ENCODE data around the gene SH3D19.
"Not testable (repeated sequence)": the region's sequence is repeated elsewhere in the genome, so short reads cannot be mapped to it uniquely, and the experiment has no call there.

SH3D19 gene

DNA sequence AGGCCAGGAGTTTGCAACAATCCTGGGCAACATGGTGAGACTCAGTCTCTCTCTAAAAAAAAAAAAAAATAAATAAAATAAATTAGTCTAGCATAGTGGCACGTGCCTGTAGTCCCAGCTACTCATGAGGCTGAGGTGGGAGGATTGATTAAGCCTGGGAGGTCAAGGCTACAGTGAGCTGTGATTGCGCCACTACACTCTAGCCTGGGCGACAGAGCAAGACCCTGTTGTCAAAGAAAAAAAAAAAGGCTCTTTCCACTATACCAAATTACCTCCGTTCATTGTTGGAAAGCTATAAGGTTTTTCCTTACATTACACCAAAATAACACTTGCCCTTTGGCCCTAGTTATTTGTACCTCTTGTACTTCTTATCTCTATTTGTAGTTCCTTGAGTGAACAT lies 58.3 kb downstream of the SH3D19 start:
- no peak for DNase-seq

DNA sequence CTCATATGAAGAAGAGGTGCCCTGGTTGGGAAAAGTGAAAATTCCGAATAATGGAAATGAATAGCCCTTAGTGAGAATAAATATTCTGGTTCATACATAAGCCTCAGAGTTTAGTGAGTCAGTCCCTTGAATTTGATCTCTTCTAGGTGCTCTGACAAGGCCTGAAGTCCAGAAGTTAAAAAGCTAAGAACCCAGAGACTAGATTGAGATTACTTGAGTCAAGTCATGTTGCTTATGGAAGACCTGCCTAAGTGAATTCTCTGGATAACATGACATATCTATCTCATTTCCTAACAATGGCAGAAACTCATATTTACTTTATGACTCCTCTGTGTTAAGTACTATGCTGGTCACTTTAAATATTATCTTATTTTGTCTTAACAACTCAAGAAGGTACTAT lies 58.9 kb downstream of the SH3D19 start:
- no peak for DNase-seq

DNA sequence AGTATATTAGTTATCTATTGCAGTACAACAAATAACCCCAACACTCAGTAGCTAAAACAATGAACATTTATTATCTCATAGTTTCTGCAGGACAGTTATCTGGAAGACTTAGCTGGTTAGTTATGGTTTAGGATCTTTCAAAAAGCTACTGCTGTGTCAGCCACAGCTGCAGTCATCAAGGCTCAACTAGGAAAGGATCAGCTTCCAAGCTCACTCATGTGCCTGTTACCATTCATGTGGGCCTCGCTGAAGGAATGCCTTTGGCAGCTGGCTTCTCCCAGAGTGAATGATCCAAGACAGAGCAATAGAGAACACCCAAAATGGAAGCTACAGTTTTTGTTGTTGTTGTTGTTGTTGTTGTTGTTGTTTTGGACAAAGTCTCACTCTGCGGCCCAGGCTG lies 62.0 kb downstream of the SH3D19 start:
- DNase-seq, result no peak

DNA sequence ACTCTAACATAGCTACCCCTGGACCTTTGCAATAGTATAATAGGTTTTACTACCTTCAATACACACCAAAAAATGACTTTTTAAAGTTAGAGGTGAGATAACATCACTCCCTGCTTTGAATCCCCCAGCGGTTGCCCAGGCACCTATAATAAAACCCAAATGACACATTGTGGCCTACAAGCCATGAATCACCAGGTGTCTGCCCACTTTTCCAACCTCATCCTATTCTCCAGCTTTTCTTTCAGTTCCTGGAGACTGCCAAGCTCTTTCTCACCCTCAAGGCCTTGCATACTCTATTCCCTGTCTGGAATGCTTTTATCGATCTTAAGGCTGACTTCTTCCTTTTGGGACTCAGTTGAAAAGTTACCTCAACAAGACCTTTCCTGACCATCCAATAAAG lies 64.9 kb downstream of the SH3D19 start:
- DNase-seq, result no peak

DNA sequence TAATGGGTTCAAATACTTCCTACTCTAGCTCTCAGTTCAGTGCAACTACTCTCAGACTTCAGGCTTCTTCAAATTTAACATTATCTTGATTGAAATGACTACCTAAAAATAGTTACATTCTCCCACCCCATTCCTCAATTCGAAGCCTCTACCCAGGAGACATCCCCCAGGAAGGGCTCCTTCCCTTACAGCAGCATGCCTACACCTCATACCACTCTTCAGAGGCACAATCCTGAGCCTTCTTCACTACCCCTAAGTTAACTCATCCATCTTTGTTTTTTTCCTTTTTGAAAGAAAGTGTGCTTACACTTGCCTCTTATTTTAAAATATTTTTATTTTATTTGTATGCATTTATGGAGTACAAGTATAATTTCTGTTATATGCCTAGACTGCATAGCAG lies 65.7 kb downstream of the SH3D19 start:
- DNase-seq, result no peak

DNA sequence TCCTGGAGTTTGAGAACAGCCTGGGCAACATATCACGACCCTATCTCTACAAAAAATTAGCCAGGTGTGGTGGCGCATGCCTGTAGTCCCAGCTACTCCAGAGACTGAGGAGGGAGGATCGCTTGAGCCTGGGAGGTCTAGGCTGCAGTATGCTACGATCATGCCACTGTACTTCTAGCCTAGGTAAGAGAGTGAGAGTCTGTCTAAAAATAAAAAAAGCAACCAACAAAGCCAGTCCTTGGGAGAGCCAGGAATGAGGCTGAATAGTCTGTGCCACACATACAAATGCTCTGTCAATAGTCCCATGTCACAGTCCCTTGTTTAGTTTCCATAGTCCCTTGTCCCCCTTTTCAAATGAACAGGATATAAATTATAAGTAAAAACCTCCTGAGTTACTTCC lies 67.7 kb downstream of the SH3D19 start:
- DNase-seq, result no peak

DNA sequence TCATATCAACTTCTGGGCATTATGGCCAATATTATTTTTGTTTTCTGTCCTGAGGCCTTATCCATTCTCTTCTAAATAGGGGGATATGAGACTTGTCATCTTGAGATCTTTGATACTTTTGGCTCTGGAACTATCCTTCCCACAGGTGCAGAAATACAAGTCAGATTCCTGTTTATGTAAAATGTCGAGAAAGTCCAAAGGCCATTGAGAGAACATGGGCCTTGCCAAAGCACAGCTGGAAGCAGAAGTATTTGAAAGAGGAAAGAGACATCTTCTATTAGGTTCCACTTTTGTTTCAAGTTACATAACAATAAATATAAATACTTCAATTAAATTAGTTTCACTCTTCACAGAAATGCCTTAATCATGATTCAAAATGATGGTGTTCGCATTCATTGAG lies 69.3 kb downstream of the SH3D19 start:
- no peak for DNase-seq

DNA sequence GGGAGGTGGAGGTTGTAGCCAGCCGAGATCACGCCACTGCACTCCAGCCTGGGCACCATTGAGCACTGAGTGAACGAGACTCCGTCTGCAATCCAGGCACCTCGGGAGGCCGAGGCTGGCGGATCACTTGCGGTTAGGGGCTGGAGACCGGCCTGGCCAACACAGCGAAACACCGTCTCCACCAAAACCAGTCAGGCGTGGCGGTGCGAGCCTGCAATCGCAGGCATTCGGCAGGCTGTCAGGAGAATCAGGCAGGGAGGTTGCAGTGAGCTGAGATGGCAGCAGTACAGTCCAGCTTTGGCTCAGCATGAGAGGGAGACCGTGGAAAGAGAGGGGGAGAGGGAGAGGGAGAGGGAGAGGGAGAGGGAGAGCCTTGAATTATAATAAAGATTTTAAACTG lies 69.7 kb downstream of the SH3D19 start:
- not testable (repeated sequence) for DNase-seq

DNA sequence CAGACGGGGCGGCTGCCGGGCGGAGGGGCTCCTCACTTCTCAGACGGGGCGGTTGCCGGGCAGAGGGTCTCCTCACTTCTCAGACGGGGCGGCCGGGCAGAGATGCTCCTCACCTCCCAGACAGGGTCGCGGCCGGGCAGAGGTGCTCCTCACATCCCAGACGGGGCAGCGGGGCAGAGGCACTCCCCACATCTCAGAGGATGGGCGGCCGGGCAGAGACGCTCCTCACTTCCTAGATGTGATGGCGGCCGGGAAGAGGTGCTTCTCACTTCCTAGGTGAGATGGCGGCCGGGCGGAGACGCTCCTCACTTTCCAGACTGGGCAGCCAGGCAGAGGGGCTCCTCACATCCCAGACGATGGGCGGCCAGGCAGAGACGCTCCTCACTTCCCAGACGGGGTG lies 70.2 kb downstream of the SH3D19 start:
- DNase-seq, result not testable (repeated sequence)

DNA sequence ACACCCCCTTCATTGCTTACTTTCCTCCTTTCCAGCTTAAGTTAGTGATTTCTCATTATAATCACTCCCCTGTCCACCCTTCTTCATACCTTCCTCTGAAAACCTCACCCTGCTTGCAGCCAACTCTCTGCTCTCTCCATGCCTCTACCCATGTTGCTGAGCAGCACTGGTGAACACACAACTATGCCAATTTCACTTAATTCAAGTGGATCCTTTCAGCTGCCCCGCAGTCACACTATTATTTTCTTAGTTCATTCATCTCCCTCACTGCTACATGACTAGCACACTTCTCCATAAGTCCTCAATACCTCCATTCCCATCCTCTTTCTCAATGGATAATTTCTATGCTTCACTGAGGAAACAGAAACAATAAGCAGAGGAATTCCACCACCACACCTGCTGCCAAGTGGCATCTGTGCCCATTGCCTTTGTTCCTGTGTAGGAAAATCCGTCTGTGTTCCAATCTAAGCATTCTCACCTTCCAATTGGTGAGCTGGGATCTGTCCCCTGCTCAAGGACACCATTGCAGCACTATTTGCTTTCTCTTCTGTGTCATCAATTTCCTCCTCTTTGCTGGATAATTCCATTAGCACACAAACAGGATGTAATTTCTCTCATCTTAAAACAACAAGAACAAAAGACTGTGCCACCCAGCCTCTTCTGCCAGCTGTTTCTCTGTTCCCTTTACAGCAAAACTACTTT lies 73.7 kb downstream of the SH3D19 start:
- DNase-seq, result no peak

DNA sequence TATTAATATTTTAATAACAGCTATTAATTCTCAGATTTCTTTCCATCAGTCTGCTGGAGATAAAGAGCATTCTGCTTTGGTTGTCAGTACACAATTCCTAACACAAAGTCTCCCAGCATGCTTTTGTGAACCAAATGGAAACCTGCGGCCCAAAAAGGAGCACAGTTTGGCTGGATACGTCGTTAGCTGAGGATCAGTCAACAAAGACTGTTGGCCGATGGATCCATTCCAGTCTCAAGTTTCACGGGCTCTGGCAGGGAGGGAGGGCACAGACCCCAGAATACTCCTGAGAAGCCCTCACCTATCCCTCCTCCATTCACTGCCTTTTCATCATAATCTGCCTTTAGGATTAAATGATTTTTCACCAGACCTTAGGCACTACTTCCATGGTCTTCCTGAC lies 74.7 kb downstream of the SH3D19 start:
- DNase-seq, result no peak

DNA sequence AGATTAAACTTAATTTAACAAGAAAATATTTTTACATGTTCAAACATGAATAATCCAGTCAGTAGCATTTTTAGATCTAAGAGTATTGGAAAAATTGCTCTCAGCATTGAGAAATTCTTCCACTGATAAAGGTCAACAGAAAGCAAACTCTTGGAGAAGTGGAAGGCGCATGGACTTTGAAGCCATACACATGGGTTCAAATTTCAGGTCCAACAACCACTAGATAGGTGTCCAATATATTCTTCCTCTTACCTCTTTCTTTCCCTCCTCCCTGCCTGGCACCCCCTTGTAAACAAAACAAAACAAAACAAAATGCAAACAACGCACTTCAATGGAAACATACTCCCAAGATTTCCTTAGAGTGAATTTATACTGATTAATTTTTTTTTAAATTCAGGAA lies 76.9 kb downstream of the SH3D19 start:
- DNase-seq, result no peak

DNA sequence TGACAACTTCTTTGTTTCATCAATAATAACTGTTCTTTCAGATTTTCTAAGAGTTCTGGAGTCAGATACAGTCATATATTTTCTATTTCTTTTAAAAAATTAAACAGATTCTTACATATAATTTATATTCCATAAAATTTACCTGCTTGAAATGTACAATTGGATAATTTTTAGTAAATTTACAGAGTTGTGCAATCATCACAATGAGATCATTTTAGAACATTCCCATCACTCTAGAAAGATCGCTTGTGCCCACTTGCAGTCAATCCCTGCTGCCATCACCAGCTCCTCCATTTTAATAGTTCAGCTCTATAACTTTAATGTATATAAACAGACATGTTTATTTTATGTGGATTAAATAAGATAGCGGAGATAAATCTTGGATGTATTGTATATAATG lies 78.0 kb downstream of the SH3D19 start:
- DNase-seq, result no peak

DNA sequence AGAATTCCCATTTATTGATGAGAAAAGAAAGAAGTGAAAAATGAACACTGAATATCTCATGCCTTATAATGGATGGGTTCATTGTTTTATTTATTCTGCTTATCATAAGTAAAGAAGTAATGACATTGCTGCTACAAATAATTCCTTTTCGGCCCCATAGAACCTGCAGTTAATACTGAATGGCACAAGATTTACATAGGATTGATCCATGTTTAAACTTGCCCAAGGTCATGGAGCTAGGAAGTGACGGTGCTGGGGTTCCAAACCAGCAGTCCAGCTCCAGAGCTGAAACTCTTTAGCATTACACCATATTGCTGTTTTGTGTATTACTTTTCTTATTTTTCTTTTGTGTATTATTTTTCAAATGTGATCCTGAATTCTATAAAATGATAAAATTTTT lies 78.7 kb downstream of the SH3D19 start:
- no peak for DNase-seq

DNA sequence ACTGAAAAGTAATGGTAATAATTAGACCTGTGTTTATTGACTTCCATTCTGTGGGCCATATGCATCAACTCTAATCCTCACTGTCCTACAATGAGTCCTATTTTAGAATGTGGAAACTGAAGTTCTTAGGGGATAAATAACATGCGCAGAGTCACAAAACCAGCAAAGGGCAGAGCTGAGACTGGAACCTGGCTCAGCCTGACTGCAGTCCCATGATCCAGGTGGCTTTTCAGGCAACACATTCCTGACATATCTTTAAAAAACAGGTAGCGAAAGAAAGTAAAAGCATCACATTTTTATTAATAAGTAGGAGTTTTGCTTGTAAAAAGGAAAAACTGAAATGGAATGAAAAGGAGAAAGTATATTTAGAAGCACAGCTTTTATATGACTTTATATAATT lies 83.1 kb downstream of the SH3D19 start:
- no peak for DNase-seq

DNA sequence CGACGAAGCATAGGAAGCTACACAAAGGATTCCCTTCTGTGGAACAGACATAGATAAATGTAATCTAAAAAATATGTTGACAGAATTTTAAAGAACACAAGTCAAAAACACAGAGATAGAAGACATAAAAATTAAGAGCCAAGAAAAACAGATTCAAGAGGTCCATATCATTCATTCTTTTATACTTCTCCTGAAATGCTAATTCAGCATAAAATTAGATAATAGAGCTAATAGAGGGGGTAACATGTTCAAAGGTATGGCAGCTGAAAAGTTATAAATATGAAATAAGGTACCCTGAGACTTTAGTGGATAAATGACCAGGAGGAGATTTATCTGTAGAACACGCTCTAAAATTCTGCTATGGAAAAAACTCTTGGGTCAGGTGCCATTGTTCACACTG lies 85.8 kb downstream of the SH3D19 start:
- DNase-seq, result no peak

DNA sequence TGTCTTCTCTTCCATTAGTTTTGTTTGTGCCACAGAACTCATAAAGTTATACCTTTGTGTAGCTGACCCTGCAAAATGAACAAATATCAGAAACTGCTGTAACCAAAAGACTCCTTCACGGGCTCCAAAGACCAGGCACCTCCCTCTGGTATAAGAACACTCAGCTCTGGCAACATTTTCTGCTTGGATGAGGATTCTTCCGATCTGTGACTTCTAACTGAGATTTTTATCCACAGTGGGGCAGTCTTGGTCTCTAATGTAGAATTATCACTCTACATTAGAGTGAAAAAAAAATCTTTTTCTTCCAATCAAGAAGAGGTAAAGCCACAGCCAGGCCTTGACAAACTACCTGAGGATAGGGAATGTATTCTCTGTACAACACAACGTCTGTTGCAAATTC lies 86.9 kb downstream of the SH3D19 start:
- no peak for DNase-seq

DNA sequence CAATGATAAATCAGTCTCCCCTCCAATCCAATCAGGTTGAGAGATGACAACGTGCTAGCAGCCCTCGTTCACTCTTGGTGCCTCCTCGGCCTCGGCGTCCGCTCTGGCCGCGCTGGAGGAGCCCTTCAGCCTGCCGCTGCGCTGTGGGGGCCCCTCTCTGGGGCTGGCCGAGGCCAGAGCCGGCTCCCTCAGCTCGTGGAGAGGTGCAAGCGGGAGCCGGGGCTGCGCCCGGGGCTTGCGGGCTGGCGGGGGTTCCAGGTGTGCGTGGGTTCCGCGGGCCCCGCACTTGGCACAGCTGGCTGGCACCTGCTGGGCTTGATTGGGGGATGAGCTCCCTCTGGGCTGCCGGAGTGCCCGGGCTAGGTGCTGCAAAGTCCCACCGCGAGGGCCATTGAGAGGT lies 89.4 kb downstream of the SH3D19 start:
- no peak for DNase-seq

DNA sequence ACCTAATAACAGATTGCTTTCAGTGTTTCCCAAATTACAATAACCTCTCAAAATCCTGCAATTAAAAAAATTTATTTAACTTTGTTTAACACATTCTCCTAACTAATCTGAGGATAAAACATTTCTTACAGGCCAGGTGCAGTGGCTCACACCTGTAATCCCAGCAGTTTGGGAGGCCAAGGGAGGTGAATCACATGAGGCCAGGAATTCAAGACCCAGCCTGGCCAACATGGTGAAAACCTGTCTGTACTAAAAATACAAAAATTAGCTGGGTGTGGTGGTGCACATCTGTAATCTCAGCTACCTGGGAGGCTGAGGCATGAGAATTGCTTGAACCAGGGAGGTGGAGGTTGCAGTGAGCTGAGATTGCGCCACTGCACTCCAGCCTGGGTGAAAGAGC lies 90.0 kb downstream of the SH3D19 start:
- DNase-seq, result not testable (repeated sequence)

DNA sequence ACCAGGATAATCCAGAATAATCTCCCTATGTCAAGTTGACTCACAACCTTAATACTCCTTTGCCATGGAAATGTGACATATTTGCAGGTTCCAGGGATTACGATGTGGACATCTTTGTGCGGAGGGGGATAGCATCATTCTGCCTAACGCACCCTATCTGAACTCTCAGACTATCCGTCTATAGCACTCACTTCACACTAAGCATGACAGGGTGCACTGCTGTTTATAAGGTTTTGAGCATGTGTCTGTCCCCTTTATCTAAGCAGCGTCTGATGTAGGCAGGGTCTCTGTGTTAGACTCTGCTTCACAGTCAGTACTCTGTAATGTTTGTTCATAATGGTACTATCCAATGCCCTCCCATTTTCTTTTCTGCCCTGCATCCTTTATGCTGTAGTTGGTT lies 91.8 kb downstream of the SH3D19 start:
- DNase-seq, result no peak

DNA sequence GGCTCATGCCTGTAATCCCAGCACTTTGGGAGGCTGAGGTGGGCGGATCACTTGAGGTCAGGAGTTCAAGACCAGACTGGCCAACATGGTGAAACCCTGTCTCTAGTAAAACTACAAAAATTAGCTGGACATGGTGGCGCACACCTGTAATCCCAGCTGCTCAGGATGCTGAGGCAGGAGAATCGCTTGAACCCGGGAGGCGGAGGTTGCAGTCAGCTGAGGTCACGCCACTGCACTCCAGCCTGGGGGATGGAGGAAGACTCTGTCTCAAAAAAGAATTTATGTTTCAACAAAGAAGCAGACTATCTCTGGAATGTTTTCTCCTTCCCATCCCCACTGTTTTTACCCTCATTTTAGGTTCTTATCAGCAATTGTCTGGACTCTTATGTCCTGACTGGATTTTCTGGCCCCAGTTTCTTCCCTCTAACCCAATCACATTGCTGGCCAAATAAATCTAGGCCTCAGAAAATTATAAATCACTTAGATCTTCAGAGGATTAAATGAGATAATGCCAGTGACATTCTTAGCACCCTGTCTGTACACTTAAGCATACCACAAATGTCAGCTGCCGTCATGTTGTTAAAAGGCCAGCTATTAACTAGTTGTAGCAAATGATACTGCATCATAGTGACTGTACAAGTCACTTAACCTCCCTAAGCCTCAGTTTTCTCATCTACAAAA lies 93.3 kb downstream of the SH3D19 start:
- DNase-seq, result no peak

DNA sequence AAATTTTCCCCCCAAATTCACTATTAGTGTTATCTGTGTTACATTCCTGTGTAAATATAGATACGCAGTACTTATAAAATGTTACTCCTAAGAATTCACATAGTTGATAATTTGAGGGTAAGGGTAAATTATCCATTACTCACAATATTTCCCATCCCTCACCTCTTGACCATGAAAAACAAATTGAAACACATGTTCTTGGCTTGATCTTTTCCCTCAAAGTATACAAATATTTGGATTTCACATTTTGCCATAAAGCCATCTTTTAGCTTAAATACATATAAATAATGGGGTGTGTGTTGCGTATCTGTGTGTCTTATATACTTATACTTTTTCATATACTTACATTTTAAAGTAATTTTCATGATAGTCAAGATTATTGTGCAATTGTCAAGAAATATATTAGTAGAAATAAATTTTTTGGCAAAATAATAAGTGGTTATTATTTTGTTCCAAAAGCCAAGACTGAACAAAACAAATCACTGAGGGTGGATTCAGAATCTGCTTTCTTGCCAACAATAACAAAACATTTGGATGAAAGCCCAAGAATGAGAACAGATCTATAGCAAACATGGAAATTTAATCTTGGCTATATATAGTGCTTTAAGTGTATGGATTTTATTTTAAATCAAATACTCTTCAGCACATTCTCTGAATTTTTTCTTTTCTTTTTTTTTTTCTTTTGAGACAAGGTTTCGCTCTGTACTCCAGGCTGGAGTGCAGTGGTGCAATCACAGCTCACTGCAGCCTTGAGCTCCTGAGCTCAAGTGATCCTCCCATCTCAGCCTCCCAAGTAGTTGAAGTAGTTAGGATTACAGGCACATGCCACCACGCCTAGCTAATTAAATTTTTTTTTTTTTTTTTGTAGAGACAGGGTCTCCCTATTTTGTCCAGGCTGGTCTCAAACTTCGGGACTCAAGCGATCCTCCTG lies 97.0 kb downstream of the SH3D19 start:
- DNase-seq, result no peak

DNA sequence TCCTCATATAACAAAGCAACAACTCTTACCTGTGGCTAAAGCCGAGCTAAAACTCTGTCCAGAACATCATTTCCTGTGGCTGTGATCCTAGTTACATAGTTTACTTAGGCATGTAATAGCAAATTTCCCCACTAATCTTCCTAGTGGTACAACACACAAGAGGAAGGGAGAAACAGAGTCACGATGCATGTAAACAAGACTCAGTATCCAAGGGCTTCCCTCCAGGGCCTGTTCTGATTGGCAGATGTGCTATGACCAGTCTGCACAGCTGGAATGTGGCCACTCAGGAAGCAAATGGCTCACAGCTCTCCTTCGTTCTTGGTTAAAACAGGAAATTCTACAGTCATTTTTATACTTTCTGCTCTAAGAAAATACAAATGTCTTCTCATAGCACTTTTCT lies 97.7 kb downstream of the SH3D19 start:
- DNase-seq, result no peak

DNA sequence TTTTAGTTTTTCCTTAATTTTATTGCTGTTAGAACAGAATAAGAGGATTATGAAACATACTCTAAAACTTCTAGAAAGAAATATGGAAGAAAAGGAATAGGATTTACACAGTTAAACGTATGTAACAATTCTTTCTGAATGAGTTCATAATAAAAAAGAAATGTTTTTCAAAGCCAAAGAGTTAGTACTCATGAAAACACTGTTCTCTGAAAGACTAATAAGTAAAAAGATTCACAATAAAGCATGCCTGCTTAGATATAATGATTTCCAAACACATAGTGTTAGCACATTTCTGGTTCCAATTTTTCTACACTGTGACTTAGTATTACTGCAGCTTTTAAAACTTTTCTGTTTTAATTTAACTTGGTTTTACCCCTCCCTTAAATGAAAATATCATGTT lies 98.2 kb downstream of the SH3D19 start:
- no peak for DNase-seq
